SIG-M5 treated with dmso at 0.1 percent for 504 hours (cell line): Measurements from ENCODE around the gene PRDX2.
"Not testable (repeated sequence)": the region's sequence is repeated elsewhere in the genome, so short reads cannot be mapped to it uniquely, and the experiment has no call there.

ENCODE experiments used
- DNase-seq: peaks from one replicate; lab custom pipeline; 2025; ENCODE audit not compliant: unreplicated experiment; lab: John Stamatoyannopoulos, UW

Gene PRDX2

GRCh38 chr19:12801466-12802266 lies at the start of gene PRDX2, which contains the start of gene THSD8:
TSS of gene PRDX2 (minus strand) at chr19:12801800. CDS start at chr19:12801261, 539 bp downstream.
TSS of gene THSD8 (plus strand) at chr19:12802069. CDS start at chr19:12802072, 3 bp downstream.
- peak; percentile 69 for DNase-seq

DNA sequence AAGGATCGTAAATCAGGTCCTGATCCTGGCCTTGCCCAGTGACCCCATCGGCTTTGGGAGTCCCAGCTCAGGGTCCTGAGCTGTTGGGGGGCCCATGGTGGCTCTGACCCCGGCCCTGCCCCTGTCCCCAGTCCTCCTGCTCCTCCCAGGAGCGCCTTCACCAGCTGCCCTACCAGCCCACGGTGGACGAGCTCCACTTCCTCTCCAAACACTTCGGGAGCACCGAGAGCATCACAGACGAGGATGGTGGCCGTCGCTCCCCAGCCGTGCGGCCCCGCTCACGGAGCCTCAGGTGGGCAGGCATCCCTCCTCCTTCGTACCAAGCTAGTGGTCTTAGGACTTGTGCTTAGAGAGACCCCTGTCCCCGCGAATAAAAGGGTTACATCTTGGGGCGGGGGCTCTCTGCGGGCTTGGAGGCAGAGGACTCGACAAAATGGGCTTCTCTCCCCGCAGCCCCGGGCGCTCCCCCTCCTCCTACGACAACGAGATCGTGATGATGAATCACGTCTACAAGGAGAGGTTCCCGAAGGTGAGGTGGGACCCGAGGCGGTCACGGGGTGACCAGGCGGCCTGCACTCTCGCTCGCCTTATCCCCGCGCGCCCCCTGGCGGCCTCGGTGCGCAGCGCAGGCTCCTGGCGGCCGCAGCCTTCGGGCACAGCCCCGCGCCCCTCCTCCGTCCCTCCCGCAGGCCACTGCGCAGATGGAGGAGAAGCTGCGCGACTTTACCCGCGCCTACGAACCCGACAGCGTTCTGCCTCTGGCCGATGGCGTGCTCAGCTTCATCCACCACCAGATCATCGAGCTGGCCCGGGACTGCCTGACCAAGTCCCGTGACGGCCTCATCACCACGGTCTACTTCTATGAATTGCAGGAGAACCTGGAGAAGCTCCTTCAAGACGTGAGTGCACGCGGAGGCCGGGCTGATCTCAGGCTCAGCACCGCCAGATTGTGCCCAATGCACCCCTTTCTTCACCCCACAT lies 45.8 kb upstream of the PRDX2 start:
- DNase-seq: peak; percentile 64

DNA sequence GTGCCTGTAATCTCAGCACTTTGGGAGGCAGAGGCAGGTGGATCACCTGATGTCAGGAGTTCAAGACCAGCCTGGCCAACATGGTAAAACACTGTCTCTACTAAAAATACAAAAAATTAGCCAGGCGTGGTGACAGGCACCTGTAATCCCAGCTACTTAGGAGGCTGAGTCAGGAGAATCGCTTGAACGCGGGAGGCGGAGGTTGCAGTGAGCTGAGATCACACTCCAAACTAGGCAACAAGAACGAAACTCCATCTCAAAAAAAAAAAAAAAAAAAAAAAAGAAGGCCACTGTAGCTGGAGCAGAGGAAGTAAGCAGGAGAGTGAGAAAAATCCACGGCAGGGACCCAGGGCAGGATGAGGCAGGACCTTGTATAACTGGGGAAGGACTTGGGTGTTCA lies 45.0 kb upstream of the PRDX2 start:
- DNase-seq: not testable (repeated sequence)

DNA sequence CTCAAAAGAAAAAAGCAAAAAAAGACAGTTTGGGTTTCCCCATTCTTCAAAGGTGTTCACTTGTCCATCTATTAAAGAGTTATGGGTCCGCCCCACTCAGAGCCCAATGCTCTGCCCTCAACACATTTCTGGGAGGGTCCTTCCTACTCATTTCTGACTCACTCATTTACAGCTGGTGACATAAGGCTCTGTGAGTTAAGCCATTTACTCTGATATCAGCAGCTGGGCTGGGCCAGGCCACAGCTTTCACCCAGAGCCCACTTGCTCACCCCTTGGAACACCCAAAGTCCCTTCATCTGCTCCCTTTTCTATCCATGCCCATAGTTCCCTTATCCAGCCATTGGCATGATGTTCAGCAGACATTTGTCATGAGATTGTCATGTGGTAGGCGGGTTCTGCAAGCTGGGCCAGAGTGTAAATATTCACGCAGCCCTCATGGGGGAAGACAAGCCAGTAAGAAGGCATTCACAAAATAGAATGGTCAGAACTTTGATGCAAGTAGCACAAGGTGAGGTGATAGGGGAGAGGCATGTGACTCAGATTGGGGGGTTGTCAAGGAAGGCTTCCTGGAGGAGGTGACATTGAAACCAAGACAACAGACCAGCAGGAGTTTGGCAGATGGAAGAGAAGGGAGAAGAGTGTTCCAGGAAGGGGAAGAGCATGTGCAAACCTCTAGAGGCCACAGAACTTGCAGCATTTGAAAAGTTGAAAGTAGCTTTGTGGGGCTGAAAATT lies 42.6 kb upstream of the PRDX2 start:
- DNase-seq: no peak

- DNase-seq: no peak
These were observed 41.7 kb upstream of the PRDX2 start for GRCh38 chr19:12843328-12843727.

DNA sequence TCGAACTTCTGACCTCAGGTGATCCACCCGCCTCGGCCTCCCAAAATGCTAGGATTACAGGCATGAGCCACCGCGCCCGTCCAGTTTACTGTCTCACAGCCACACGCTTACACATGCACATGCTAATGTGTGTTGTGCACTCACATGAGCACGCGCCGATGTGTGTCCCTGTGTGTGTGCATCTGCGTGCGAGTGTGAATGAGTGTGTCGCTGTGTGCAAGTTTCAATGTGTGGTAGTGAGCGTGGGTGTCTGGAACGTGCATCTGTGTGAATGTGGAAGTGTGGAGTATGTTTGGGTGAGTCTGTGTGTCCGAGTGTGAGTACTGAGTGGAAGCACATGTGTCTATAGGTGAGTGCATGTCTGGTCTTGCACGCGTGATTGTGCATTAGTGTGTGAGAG lies 40.9 kb upstream of the PRDX2 start:
- DNase-seq: no peak

GRCh38 chr19:12841094-12841493 lies 39.5 kb upstream of the PRDX2 start:
- DNase-seq: no peak

- peak; percentile 44 for DNase-seq
These were observed 38.8 kb upstream of the PRDX2 start for GRCh38 chr19:12840091-12841079.

DNA sequence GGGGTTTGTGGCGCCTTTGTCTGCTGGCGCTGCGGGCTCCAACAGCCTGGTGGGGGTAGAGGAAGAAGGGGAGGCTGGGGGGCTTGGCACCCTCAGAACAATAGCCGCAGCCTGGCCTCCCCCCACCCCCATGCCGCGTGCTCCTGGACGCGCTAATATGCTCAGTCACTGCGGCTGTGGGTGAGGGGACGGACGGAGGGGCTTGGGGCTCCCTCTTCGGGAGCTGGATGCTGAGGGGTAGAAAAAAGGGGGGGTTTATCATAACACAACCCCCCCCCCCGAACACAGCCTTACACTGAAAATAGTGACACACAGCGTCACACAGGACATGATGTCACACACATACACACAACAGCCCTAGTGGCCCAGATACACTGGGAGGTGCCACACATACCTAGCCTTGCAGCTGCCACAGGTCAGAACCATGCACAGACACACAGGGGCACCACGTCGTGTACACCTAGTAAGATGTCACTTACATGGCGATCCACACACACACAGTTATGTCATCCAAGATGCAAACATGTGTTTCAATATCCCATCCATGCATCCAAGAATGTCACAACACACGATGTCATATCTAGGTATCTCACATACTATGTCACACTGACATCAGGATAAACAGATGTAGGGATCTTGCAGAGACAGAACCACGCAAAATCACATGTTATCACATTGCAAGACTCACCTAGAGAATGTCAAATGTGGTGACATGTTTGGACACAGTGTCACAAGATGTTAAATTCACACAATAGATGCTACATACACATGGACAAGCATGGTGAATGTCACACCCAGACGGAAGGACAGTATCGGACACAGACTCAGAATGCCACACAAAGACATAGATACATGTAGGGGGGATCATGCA lies 37.5 kb upstream of the PRDX2 start:
- DNase-seq: peak; percentile 11

GRCh38 chr19:12838182-12838885 lies 36.7 kb upstream of the PRDX2 start, which contains the start of gene MAST1:
TSS of gene MAST1 (plus strand) at chr19:12838515. CDS start at chr19:12838573, 58 bp downstream.
- DNase-seq: peak; percentile 52

DNA sequence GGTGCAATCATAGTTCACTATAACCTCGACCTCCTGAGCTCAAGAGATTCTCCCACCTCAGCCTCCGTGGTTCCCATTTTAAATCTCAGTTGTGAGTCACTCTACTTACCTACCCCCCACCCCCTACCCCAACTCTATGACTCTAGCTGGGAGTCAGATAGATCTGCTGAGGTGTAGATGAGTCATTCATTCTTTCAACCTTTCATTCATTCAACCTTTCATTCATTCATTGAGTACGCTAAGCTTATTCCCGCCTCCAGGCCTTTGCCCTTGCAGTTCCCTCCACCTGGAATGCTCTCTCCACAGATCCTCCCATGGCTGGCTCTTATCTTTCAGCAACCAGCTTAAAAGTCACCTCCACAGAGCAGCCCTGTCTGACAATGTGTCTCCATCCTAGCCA lies 35.6 kb upstream of the PRDX2 start:
- no peak for DNase-seq

GRCh38 chr19:12836529-12836863 lies 34.9 kb upstream of the PRDX2 start:
- no peak for DNase-seq

- DNase-seq: no peak
These were observed 33.6 kb upstream of the PRDX2 start for GRCh38 chr19:12834976-12835757.

DNA sequence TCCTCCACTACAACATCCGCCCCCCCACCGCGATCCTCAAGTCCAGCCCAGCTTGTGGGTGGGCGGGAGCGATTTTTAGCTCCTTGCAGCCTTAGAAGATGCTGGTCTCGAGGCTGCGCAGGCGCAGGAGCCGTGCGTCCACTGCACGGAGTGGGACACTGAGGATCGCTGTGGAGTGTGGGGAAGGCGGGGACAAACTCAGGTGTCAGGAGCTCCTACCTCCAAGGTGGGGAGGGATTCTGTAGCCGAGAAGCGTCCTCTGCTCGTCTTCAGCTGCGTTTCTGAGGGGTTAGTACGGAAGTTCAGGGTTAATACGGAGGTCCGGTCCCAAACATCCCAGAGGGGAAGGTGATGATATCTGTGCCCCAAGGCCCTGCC lies 33.0 kb upstream of the PRDX2 start, which contains the start of gene RTBDN:
Gene RTBDN (minus strand): TSS at position 14 of the 378 bp plus-strand sequence. CDS start 4,600 bp downstream, outside the sequence.
- DNase-seq: no peak

DNA sequence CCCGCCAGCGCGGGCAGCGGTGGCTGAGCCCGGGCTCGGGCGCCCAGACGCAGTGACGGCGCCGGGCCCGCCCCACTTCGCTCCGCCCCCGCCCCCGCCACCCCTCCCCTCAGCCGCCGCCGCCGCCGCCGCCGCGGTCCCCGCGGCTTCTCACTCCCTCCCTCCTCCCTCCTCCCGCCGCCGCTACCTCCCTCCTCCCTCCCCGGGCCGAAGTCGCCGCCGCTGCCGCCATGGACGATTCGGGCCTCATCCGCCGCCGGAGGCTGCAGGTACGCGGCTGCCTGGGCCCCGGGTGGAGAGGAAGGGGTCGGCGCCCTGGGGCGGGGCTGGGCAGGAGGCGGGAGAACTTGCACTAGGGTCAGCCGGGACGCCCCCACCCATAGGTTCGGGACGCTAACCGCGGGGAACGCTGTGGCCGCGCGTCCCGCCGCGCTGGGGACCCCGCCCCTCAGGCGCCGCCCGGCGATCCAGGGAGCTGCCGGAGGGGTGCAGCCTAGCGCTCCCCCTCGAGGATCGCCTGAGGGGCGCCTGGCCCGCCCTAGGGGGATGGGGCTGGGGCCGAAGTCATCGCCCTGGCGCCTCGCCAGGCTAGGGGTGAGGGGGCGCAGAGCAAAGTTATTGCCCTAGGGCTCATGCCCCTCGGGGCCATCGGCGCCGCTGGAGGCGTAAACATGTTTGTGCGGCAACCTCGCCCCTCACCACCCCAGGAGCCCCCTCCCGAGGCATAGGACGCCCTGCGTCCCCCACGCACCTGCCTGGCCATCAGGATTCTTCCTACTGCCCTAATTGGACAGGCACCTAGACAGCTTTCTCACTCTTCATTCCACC lies 32.4 kb upstream of the PRDX2 start:
- DNase-seq: peak; percentile 18

DNA sequence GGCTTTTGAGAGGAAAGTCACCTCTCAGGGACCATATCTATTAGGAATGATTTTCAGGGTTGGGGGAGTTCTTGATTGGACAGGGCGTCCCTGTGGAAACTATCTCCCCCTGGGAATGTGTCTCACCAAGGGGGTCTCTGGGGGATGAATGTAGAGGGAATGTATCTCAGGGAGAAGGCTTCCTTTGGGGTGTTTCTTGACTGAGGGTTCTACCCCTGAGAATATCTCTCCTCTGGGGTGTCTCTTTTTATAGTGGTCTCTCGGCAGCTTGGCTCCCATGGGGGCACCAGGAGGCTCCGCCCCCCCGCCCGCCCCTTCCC lies 31.8 kb upstream of the PRDX2 start:
- DNase-seq: no peak

- DNase-seq: peak; percentile 25
These were observed 26.9 kb upstream of the PRDX2 start for GRCh38 chr19:12828494-12828893.
